SK-N-SH (cell line): Measurements from ENCODE around the gene MSL1. TPM values are rescaled to one million over a fixed set of nuclear protein-coding genes. Genes with fewer than 3 reads are reported as not detected.
A peak's percentile ranks its signal among the peaks of the same experiment; 100 is the strongest.

Experiments
- CTCF ChIA-PET: fragments of 300-600, 350-600 bp; formaldehyde crosslinking; extraction: SDS; loops from one replicate; lab custom pipeline; 2021; lab: Yijun Ruan, JAX
- POLR2A ChIA-PET: fragments of 350-600 bp; sonication (Branson Sonifier 250); formaldehyde crosslinking; extraction: SDS; loops from one replicate; lab custom pipeline; 2020; ENCODE audit warnings: antibody characterized with exemption, inconsistent platforms; lab: Yijun Ruan, JAX
- DNase-seq: peaks from one replicate; pipeline ENCODE4 v3.0.0; 2012
- H2AFZ ChIP-seq: fragments of 200-600 bp; sonication (generic); 2 replicates; pipeline ENCODE4 v1.8.1; 2016; ENCODE audit warnings: antibody characterized with exemption, mild to moderate bottlenecking, low read depth
- H3F3A ChIP-seq: fragments of 200-600 bp; sonication (generic); replicated peaks from 2 replicates; pipeline ENCODE3; 2016; ENCODE audit warnings: antibody characterized with exemption, mild to moderate bottlenecking; ENCODE audit not compliant: insufficient read depth
- H3K27ac ChIP-seq, 2 experiments: fragments of 200-500 bp in 1 of 2; fragments of 200-600 bp in 1 of 2; sonication (Bioruptor generic) in 1 of 2; sonication (generic), shearing (Covaris generic) in 1 of 2; 2 replicates each; pipeline versions ENCODE4 v1.5.1 to v1.6.1; 2014 to 2016; ENCODE audit warnings: low read depth in 2 of 2, inconsistent platforms in 1 of 2, low read length in 1 of 2, mild to moderate bottlenecking in 1 of 2, mixed read lengths in 1 of 2
- H3K27me3 ChIP-seq: fragments of 200-600 bp; sonication (generic), shearing (Covaris generic); 2 replicates; pipeline ENCODE4 v1.6.1; 2016; ENCODE audit warnings: mixed run types; ENCODE audit not compliant: insufficient read depth
- H3K36me3 ChIP-seq, 2 experiments: fragments of 200-500 bp in 1 of 2; fragments of 200-600 bp in 1 of 2; sonication (Bioruptor generic) in 1 of 2; sonication (generic) in 1 of 2; replicated peaks in 1 of 2; 2 replicates each; pipeline versions ENCODE3 to v1.5.1; 2014 to 2016; ENCODE audit warnings: low read length in 1 of 2, mild to moderate bottlenecking in 1 of 2; ENCODE audit not compliant: insufficient read depth in 2 of 2, control insufficient read depth in 1 of 2
- H3K4me1 ChIP-seq, 2 experiments: fragments of 200-500 bp in 1 of 2; fragments of 200-600 bp in 1 of 2; sonication (Bioruptor generic) in 1 of 2; sonication (generic), shearing (Covaris generic) in 1 of 2; 2 replicates each; pipeline versions ENCODE4 v1.5.1 to v1.6.1; 2014 to 2016; ENCODE audit warnings: low read depth in 1 of 2, low read length in 1 of 2, mixed run types in 1 of 2; ENCODE audit not compliant: insufficient read depth in 2 of 2, control insufficient read depth in 1 of 2
- H3K4me2 ChIP-seq: fragments of 200-600 bp; sonication (generic), shearing (Covaris generic); 2 replicates; pipeline ENCODE4 v1.6.1; 2017; ENCODE audit warnings: mixed run types
- H3K4me3 ChIP-seq, 2 experiments: fragments of 200-500 bp in 1 of 2; fragments of 200-600 bp in 1 of 2; sonication (Bioruptor generic) in 1 of 2; sonication (generic), shearing (Covaris generic) in 1 of 2; 2 replicates each; pipeline versions ENCODE4 v1.5.1 to v1.8.1; 2014 to 2016; ENCODE audit warnings: low read depth in 2 of 2, inconsistent platforms in 1 of 2, low read length in 1 of 2, mild to moderate bottlenecking in 1 of 2, mixed read lengths in 1 of 2, moderate library complexity in 1 of 2
- H3K79me2 ChIP-seq: fragments of 200-600 bp; sonication (generic); 2 replicates; pipeline ENCODE4 v1.8.1; 2017; ENCODE audit warnings: mild to moderate bottlenecking; ENCODE audit not compliant: insufficient read depth
- H3K9ac ChIP-seq: fragments of 200-600 bp; sonication (generic); 2 replicates; pipeline ENCODE4 v1.6.1; 2017; ENCODE audit warnings: mixed run types
- H3K9me2 ChIP-seq: fragments of 200-600 bp; sonication (generic); 2 replicates; pipeline ENCODE4 v1.6.1; 2017; ENCODE audit warnings: mixed run types
- H3K9me3 ChIP-seq: fragments of 200-600 bp; sonication (generic); 2 replicates; pipeline ENCODE4 v1.6.1; 2017; ENCODE audit warnings: mixed run types, mild to moderate bottlenecking, moderate library complexity
- H4K20me1 ChIP-seq: fragments of 200-600 bp; sonication (generic); 2 replicates; pipeline ENCODE4 v1.6.1; 2017; ENCODE audit warnings: mild to moderate bottlenecking, mixed run types; ENCODE audit not compliant: insufficient read depth
- EZH2phosphoT487 ChIP-seq: fragments of 200-600 bp; sonication (generic); IDR thresholded peaks from 2 replicates; pipeline ENCODE4 v1.6.1; 2017; ENCODE audit warnings: low read depth, mixed run types, mild to moderate bottlenecking, antibody characterized with exemption, moderate library complexity, borderline replicate concordance
- FOSL2 ChIP-seq: IDR thresholded peaks from 2 replicates; pipeline ENCODE4 v1.4.0; 2012; ENCODE audit warnings: low read depth, mild to moderate bottlenecking, moderate library complexity, borderline replicate concordance
- GABPA ChIP-seq: IDR thresholded peaks from 2 replicates; pipeline ENCODE4 v1.4.0; 2012; ENCODE audit warnings: low read depth, mild to moderate bottlenecking
- GATA2 ChIP-seq: sonication (generic); formaldehyde crosslinking; IDR thresholded peaks from 2 replicates; pipeline ENCODE4 v1.5.0; 2020; ENCODE audit warnings: mild to moderate bottlenecking, missing genetic modification reagents
- JUND ChIP-seq: IDR thresholded peaks from 2 replicates; pipeline ENCODE4 v1.4.0; 2012
- MEF2A ChIP-seq: IDR thresholded peaks from 2 replicates; pipeline ENCODE4 v1.4.0; 2012; ENCODE audit warnings: low read depth, borderline replicate concordance
- MXI1 ChIP-seq: IDR thresholded peaks from 2 replicates; pipeline ENCODE4 v1.6.1; 2012; ENCODE audit warnings: mild to moderate bottlenecking, low read depth, low read length, improper control_type of control experiment
- NRF1 ChIP-seq: IDR thresholded peaks from 2 replicates; pipeline ENCODE4 v1.6.1; 2012; ENCODE audit warnings: low read depth, mild to moderate bottlenecking, low read length
- RCOR1 ChIP-seq: fragments of 150-350 bp; IDR thresholded peaks from 2 replicates; pipeline ENCODE4 v1.6.1; 2017; ENCODE audit warnings: antibody characterized with exemption, low read length
- RFX5 ChIP-seq: IDR thresholded peaks from 2 replicates; pipeline ENCODE4 v1.6.1; 2012; ENCODE audit warnings: mild to moderate bottlenecking, improper control_type of control experiment, low read length
- SMC3 ChIP-seq: IDR thresholded peaks from 2 replicates; pipeline ENCODE4 v1.6.1; 2012; ENCODE audit warnings: low read depth, low read length, improper control_type of control experiment
- TAF1 ChIP-seq: IDR thresholded peaks from 2 replicates; pipeline ENCODE4 v1.6.1; 2012; ENCODE audit warnings: low read depth, mild to moderate bottlenecking, low read length, moderate library complexity, borderline replicate concordance
- TCF12 ChIP-seq: IDR thresholded peaks from 2 replicates; pipeline ENCODE4 v1.4.0; 2012
- WGBS: methylation state at CpG from one replicate; pipeline ENCODE4 v1.1.6; 2017; ENCODE audit warnings: low lambda C conversion rate; 5-methylcytosine and 5-hydroxymethylcytosine counted together
- polyA plus RNA-seq, 3 experiments: library from polyadenylated mRNA; depleted of rRNA; stranded (reverse); fragments of >200 nt; gene quantifications; 2 replicates each; pipeline ENCODE4 v1.2.3, GENCODE V29; 2012
- TF ChIP-seq, protein P1 (sequence below): fragments of 150-350 bp; IDR thresholded peaks from 2 replicates; pipeline ENCODE4 v1.6.1; 2017; ENCODE audit warnings: antibody characterized with exemption, low read length, low read depth, borderline replicate concordance
- TF ChIP-seq, protein P2 (sequence below): IDR thresholded peaks from 2 replicates; pipeline ENCODE4; 2012

The MSL1 gene
- polyA plus RNA-seq, 1 of the 3 experiments (the other 2 are of a cell fraction) = 30.2 TPM

- no peak for TF ChIP-seq MEF2A
Measured at GRCh38 chr17:40150276-40150675, 28.5 kb downstream of the MSL1 start (continued).

DNA sequence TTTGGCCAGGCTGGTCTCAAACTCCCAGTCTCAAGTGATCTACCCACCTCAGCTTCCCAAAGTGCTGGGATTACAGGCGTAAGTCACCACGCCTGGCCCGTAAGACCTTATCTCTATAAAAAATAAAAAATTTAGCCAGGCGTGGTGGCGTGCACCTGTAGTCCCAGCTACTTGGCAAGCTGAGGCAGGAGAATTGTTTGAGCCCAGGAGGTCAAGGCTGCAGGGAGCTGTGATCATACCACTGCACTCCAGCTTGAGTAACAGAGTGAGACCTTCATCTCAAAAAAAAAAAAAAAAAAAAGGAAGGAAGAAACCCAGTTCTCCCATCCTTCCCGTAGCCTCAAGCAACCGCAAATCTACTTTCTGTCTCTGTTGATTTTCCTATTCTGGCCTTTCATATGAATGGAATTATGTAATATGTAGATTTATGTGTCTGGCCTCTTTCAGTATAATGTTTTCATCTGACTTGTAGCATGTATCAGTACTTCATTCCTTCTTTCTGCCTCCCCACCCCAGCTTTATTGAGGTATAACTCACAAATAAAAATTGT is 29.7 kb downstream of the MSL1 start:
- WGBS = 98% methylated on average over 7 of the region's 7 CpGs
- ChIA-PET CTCF (interaction anchor here (2.9 to 6.5 kb wide), 2 partner anchors 16 to 38 kb away, joined by 10 to 47 read pairs; no protein-coding TSS in a partner anchor), POLR2A (interaction anchor here (1.1 kb wide), 1 partner anchor 9 kb away, joined by 4 read pairs; no protein-coding TSS in a partner anchor)
- Histone ChIP-seq H3K4me3 (no peak overlapping the region), H3K9ac (no peak overlapping the region), H3K79me2 (peaks cover 97% of the 10 kb centered on the region), H3K9me3 (no peaks in the 10 kb centered on the region), H3K4me1 (no peaks in the 10 kb centered on the region), H3K4me2 (no peak overlapping the region), H2AFZ (no peak overlapping the region), H3K9me2 (no peaks in the 10 kb centered on the region), H3K27me3 (no peaks in the 10 kb centered on the region), H4K20me1 (no peaks in the 10 kb centered on the region), H3F3A (peaks cover 3% of the 10 kb centered on the region), H3K36me3 (peaks cover 11 to 46% of the 10 kb centered on the region in 2 experiments), H3K27ac (no peak overlapping the region)
- DNase-seq = no peak
- TF ChIP-seq GABPA (no peak), JUND (no peak), TAF1 (no peak)

GRCh38 chr17:40153603-40154236 is 31.9 kb downstream of the MSL1 start:
- H2AFZ ChIP-seq = no peak overlapping the region
- no peak overlapping the region for H3K9ac ChIP-seq
- no peaks in the 10 kb centered on the region for H4K20me1 ChIP-seq
- peaks cover 90% of the 10 kb centered on the region for H3K79me2 ChIP-seq
- no peak overlapping the region for H3K4me2 ChIP-seq
- WGBS = 91% methylated on average over 14 of the region's 14 CpGs
- ChIA-PET POLR2A (interaction anchor here (0.6 kb wide), 1 partner anchor 33 kb away, joined by 5 read pairs; no protein-coding TSS in a partner anchor), CTCF (interaction anchor here (0.9 to 6.5 kb wide), 2 partner anchors 9 to 14 kb away, joined by 3 to 47 read pairs; no protein-coding TSS in a partner anchor)
- no peaks in the 10 kb centered on the region for H3K9me2 ChIP-seq
- H3K4me1 ChIP-seq = no peaks in the 10 kb centered on the region
- H3K36me3 ChIP-seq = peaks cover 6 to 32% of the 10 kb centered on the region in 2 experiments
- no peaks in the 10 kb centered on the region for H3K9me3 ChIP-seq
- H3F3A ChIP-seq = peaks cover 3% of the 10 kb centered on the region
- DNase-seq = no peak
- H3K27me3 ChIP-seq = no peaks in the 10 kb centered on the region
- TF ChIP-seq MXI1 (no peak), EZH2phosphoT487 (no peak), TAF1 (no peak), FOSL2 (no peak), TCF12 (no peak), JUND (no peak), SMC3 (no peak), RFX5 (no peak), GATA2 (CRISPR knock-in tag) (no peak), RCOR1 (no peak), GABPA (no peak), NRF1 (no peak), MEF2A (no peak)
- TF ChIP-seq, protein P1, sequence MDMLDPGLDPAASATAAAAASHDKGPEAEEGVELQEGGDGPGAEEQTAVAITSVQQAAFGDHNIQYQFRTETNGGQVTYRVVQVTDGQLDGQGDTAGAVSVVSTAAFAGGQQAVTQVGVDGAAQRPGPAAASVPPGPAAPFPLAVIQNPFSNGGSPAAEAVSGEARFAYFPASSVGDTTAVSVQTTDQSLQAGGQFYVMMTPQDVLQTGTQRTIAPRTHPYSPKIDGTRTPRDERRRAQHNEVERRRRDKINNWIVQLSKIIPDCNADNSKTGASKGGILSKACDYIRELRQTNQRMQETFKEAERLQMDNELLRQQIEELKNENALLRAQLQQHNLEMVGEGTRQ = no peak
- TF ChIP-seq, protein P2, sequence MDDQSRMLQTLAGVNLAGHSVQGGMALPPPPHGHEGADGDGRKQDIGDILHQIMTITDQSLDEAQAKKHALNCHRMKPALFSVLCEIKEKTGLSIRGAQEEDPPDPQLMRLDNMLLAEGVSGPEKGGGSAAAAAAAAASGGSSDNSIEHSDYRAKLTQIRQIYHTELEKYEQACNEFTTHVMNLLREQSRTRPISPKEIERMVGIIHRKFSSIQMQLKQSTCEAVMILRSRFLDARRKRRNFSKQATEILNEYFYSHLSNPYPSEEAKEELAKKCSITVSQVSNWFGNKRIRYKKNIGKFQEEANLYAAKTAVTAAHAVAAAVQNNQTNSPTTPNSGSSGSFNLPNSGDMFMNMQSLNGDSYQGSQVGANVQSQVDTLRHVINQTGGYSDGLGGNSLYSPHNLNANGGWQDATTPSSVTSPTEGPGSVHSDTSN = no peak
- no peak overlapping the region for H3K4me3 ChIP-seq
- H3K27ac ChIP-seq = peak overlapping the region in 1 of 2 experiments; percentile 17; a peak in 1 of 4 replicates
